Neural crest cell (in vitro differentiated cells): ENCODE data around the gene SLC22A5. TPM values are rescaled to one million over a fixed set of nuclear protein-coding genes. Genes with fewer than 3 reads are reported as not detected.

Experiments used
- DNase-seq: peaks from one replicate; pipeline ENCODE4 v3.0.0; 2021; ENCODE audit warnings: low read depth, mixed read lengths, low spot score
- H3K27ac Mint-ChIP-seq: one replicate; pipeline ENCODE4 v1.8.0; 2021; ENCODE audit warnings: mild to moderate bottlenecking, mixed read lengths; ENCODE audit not compliant: unreplicated experiment
- H3K27me3 Mint-ChIP-seq: 2 replicates; pipeline ENCODE4 v1.8.0; 2021; ENCODE audit warnings: low read depth, mild to moderate bottlenecking, mixed read lengths
- H3K36me3 Mint-ChIP-seq: 2 replicates; pipeline ENCODE4 v1.8.0; 2021; ENCODE audit warnings: low read depth, mild to moderate bottlenecking, mixed read lengths
- H3K4me1 Mint-ChIP-seq: 2 replicates; pipeline ENCODE4 v1.8.0; 2021; ENCODE audit warnings: mixed read lengths
- H3K4me3 Mint-ChIP-seq: one replicate; pipeline ENCODE4 v1.8.0; 2021; ENCODE audit warnings: mild to moderate bottlenecking, mixed read lengths
- H3K9me3 Mint-ChIP-seq: 2 replicates; pipeline ENCODE4 v1.8.0; 2021; ENCODE audit warnings: mixed read lengths
- CTCF ChIP-seq: fragments of 200-600 bp; sonication (generic); conservative IDR thresholded peaks from 2 replicates; pipeline ENCODE4 v1.5.0; 2021; ENCODE audit warnings: antibody characterized with exemption, mild to moderate bottlenecking
- total RNA-seq: library from RNA; stranded (reverse); gene quantifications from 2 replicates; pipeline ENCODE4 v1.2.1, GENCODE V29; 2021

The SLC22A5 gene
- total RNA-seq, 1 donor from 2014 or later: 5.6 TPM

- TF ChIP-seq CTCF: no peak
- Mint-ChIP-seq H3K9me3 (no peaks in the 10 kb centered on the region), H3K27me3 (peaks cover 10% of the 10 kb centered on the region), H3K36me3 (no peaks in the 10 kb centered on the region), H3K4me1 (peaks cover 4% of the 10 kb centered on the region), H3K27ac (no peak overlapping the region), H3K4me3 (no peak overlapping the region)
- no peak for DNase-seq
Observed at GRCh38 chr5:132372127-132372526, 2.6 kb downstream of the SLC22A5 start.

GRCh38 chr5:132372542-132372941 lies 3.0 kb downstream of the SLC22A5 start:
- Mint-ChIP-seq H3K9me3 (no peaks in the 10 kb centered on the region), H3K4me3 (peak overlapping the region; percentile 14), H3K36me3 (no peaks in the 10 kb centered on the region), H3K4me1 (peaks cover 4% of the 10 kb centered on the region), H3K27ac (no peak overlapping the region), H3K27me3 (peaks cover 10% of the 10 kb centered on the region)
- no peak for DNase-seq
- TF ChIP-seq CTCF: no peak

GRCh38 chr5:132375957-132376356 lies 6.4 kb downstream of the SLC22A5 start:
- no peak for TF ChIP-seq CTCF
- Mint-ChIP-seq H3K4me1 (no peaks in the 10 kb centered on the region), H3K9me3 (no peaks in the 10 kb centered on the region), H3K27ac (no peak overlapping the region), H3K36me3 (no peaks in the 10 kb centered on the region), H3K27me3 (peaks cover 3% of the 10 kb centered on the region), H3K4me3 (no peak overlapping the region)
- DNase-seq: no peak

GRCh38 chr5:132376694-132377641 lies 7.5 kb downstream of the SLC22A5 start:
- Mint-ChIP-seq H3K27me3 (no peaks in the 10 kb centered on the region), H3K36me3 (no peaks in the 10 kb centered on the region), H3K4me3 (no peak overlapping the region), H3K4me1 (no peaks in the 10 kb centered on the region), H3K27ac (no peak overlapping the region), H3K9me3 (no peaks in the 10 kb centered on the region)
- no peak for TF ChIP-seq CTCF
- no peak for DNase-seq

- no peaks in the 10 kb centered on the region for H3K9me3 Mint-ChIP-seq
- no peaks in the 10 kb centered on the region for H3K4me1 Mint-ChIP-seq
- no peaks in the 10 kb centered on the region for H3K27me3 Mint-ChIP-seq
- no peak overlapping the region for H3K27ac Mint-ChIP-seq
- no peaks in the 10 kb centered on the region for H3K36me3 Mint-ChIP-seq
- H3K4me3 Mint-ChIP-seq: no peak overlapping the region
- TF ChIP-seq CTCF: no peak
- no peak for DNase-seq
Observed at GRCh38 chr5:132377738-132378137, 8.2 kb downstream of the SLC22A5 start.
